GM04504 (cell line): ENCODE measurements around the gene ANKLE2.

Source experiments
- DNase-seq: peaks from one replicate; pipeline ENCODE4 v3.0.0-alpha.2; 2012; ENCODE audit warnings: low read depth

Gene ANKLE2

DNA sequence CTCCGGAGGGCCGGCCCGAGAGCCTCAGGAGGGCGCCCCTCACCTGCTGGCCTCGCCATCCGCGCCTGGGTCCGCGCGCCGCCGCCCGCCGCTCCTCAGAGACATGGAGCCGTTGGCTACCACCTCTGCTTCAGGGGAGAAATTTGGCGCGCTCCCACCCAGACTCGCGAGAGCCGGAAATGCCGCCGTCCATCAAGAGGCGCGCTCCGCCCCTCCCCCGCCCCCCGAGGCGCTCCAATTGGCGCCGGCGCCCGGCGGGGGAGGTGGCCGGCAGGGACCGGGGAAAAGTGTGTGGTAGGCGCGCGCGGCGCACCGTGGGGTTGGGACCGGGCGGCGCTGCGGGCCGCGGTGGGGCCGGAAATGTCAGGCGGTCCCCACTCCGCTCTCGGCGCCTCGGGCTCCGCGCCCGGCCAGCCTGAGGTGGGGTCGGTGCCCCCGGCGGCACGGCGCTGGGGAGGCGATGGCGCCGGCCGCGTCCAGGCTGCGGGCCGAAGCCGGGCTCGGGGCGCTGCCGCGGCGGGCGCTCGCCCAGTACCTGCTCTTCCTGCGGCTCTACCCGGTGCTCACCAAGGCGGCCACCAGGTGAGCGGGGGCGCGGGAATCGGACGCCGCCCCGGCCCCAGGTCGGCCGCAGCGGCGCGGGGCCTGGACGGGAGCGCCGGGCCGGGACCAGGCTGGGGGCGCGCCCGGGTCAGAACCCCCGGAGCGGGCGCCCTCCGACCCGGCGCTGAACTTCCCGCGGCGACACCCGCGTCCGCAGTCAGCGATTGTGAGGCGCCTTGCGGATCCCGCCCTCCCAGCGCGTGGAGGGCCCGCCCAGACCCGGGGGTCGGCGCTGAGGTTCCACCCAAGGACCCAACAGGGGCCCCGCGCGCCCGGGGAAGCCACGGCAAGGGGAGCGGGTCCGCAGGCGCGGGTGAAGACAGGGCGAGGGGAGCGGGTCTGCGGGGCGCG is 74.1 kb downstream of the ANKLE2 start, which contains the start of the genes POLE and PXMP2:
POLE (minus strand) TSS at position 132 of the 954 bp plus-strand sequence; CDS start at position 105, 27 bp downstream.
PXMP2 (plus strand) TSS at position 377 of the 954 bp plus-strand sequence; CDS start at position 461, 84 bp downstream.
- DNase-seq = peak; percentile 91

DNA sequence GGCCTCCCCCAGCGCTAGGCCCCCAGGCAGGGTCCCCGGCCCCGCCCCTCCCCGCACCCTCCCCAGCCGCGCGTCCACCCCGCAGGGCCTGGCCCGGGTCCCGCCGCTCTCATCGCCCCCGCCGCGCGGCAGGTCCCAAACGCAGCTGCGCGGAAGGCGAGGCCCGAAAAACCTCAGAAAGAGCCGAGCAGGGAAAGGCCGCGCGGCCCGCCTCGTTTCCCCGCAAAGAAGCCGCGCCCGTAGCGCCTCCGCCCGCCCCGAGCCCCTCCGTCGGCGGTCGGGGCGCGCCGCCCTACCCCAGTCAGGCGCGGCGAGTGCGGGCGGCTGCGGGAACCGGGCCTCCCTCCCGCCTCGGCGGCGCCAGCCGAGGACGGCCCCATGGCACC is 74.8 kb downstream of the ANKLE2 start:
- no peak for DNase-seq

DNA sequence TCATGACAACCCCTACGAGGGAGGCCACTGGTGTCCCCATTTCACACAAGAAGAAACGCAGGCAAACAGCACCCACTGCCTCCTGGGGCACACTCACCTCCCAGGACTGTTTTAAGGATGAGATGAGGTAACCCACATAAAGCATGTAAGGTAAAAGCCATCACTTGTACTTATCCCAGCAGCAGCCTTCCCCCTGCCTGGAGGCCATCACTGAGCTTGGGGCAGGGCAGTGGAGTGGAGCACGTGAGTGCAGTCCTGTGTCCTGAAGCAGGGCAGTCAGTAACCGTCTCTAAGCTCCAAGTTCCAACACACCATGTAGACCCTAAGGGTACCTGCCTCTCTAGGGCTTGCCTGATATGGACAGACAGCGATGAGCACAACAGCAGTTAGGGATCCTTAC is 76.2 kb downstream of the ANKLE2 start:
- no peak for DNase-seq

DNA sequence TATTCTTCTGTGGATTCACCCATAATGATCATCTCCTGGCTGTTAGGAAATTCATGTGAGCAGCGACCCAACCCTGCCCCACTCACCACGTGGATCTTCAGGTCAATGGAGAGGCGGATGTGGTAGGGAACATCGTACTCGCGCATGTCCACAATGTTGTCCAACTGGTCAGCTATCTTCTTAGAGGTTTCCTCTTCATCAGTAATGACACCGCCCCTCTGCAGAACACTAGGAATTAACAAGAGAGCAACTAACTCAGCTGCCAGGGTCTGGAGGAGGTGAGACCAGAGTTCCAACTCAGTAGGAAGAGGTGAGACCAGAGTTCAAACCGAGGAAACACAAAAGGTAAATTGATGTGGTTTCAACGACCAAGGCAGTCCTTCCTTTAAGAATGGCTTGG is 84.1 kb downstream of the ANKLE2 start:
- DNase-seq = no peak

DNA sequence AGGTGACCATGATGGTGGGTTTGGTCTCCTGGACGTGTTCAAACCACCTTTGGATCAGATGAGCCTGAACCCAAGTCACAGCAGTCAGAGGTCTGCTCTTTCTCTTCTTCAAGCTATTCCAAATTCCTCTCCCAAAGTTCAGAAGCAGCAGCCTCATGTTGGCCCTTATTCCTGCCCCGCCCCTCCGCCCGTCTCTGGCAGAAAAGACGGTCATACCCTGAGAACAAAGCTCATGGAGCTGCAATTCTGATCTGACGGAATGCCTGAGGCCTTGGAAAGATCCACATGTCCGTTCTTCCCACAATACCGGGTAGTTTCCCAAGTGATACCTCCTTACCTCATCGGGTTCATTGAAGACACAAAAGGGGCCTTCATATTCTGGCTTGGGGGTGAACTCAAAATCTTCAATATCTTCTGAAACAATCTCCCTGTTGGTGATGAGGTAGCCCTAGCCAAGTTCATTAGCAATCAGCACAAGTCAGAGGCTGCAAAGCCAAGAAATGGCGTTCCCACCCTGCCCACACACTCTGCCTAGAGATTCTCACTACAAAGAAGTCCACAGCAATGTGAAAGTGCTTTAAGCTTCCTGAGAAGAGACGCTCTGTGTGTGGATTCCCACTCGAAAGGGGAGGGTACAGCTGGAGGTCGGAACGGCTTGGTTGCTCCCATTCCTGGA is 85.7 kb downstream of the ANKLE2 start:
- no peak for DNase-seq
